ENCODE data around the gene ROBO2. TPM values are rescaled to one million over a fixed set of nuclear protein-coding genes. Genes with fewer than 3 reads are reported as not detected.

ROBO2 gene
- total and polyA plus RNA-seq, 2 experiments from 2014 or later = 1.2 to 14.3 TPM

GRCh38 chr3:77084511-77084910 is 44.6 kb downstream of the ROBO2 start:
- WGBS (ENCODE audit: low lambda C conversion rate, missing lambda C conversion rate) = 34% methylated on average over 2 of the region's 2 CpGs

GRCh38 chr3:77086408-77086807 is 46.5 kb downstream of the ROBO2 start:
- Histone ChIP-seq H4K20me1 (ENCODE audit: insufficient read depth, poor library complexity, severe bottlenecking) (no peaks in the 10 kb centered on the region), H2AFZ (no peak overlapping the region), H3K9me2 (replicated peaks; ENCODE audit: insufficient read depth) (no peaks in the 10 kb centered on the region), H3K27ac (no peak overlapping the region), H3K79me2 (no peaks in the 10 kb centered on the region), H3K9me3 (ENCODE audit: low read depth) (no peaks in the 10 kb centered on the region), H3K36me3 (replicated peaks; ENCODE audit: insufficient read depth, low read depth) (no peaks in the 10 kb centered on the region), H3K27me3 (no peaks in the 10 kb centered on the region), H3K4me3 (no peak overlapping the region), H3K4me1 (ENCODE audit: insufficient read depth) (peaks cover 6% of the 10 kb centered on the region), H3K4me2 (no peak overlapping the region)
- DNase-seq (ENCODE audit: low spot score) = no peak
- 94% methylated on average over 6 of the region's 6 CpGs for WGBS (ENCODE audit: low lambda C conversion rate, missing lambda C conversion rate)
- TF ChIP-seq CTCF (IDR thresholded peaks at IDR 0.05; ENCODE audit: poor library complexity) = no peak

More at GRCh38 chr3:77084511-77084910, 44.6 kb downstream of the ROBO2 start:
- Histone ChIP-seq H3K27me3 (no peaks in the 10 kb centered on the region), H3K4me3 (no peak overlapping the region), H3K36me3 (replicated peaks; ENCODE audit: insufficient read depth, low read depth) (no peaks in the 10 kb centered on the region), H3K4me2 (no peak overlapping the region), H3K9me3 (ENCODE audit: low read depth) (no peaks in the 10 kb centered on the region), H3K9me2 (replicated peaks; ENCODE audit: insufficient read depth) (no peaks in the 10 kb centered on the region), H2AFZ (no peak overlapping the region), H3K27ac (no peak overlapping the region), H3K79me2 (no peaks in the 10 kb centered on the region), H3K4me1 (ENCODE audit: insufficient read depth) (peaks cover 6% of the 10 kb centered on the region), H4K20me1 (ENCODE audit: insufficient read depth, poor library complexity, severe bottlenecking) (no peaks in the 10 kb centered on the region)
- no peak for DNase-seq (ENCODE audit: low spot score)
- TF ChIP-seq EZH2 (IDR thresholded peaks at IDR 0.05; ENCODE audit: borderline replicate concordance) = no peak
- no peak for TF ChIP-seq EZH2phosphoT487 (IDR thresholded peaks at IDR 0.05; ENCODE audit: low read depth, severe bottlenecking, unreplicated experiment)
- TF ChIP-seq CTCF (IDR thresholded peaks at IDR 0.05; ENCODE audit: poor library complexity) = no peak

- no peaks in the 10 kb centered on the region for H3K9me2 ChIP-seq (replicated peaks; ENCODE audit: insufficient read depth)
- no peak for TF ChIP-seq CTCF (IDR thresholded peaks at IDR 0.05; ENCODE audit: poor library complexity)
- TF ChIP-seq EZH2phosphoT487 (IDR thresholded peaks at IDR 0.05; ENCODE audit: low read depth, severe bottlenecking, unreplicated experiment) = no peak
- TF ChIP-seq EZH2 (IDR thresholded peaks at IDR 0.05; ENCODE audit: borderline replicate concordance) = no peak
- H3K79me2 ChIP-seq = no peaks in the 10 kb centered on the region
- H3K4me3 ChIP-seq = no peak overlapping the region
- WGBS (ENCODE audit: low lambda C conversion rate, missing lambda C conversion rate) = 98% methylated on average over 5 of the region's 5 CpGs
- H3K9me3 ChIP-seq (ENCODE audit: low read depth) = no peaks in the 10 kb centered on the region
- no peak overlapping the region for H2AFZ ChIP-seq
- H3K27me3 ChIP-seq = no peaks in the 10 kb centered on the region
- no peak overlapping the region for H3K4me2 ChIP-seq
- H4K20me1 ChIP-seq (ENCODE audit: insufficient read depth, poor library complexity, severe bottlenecking) = no peaks in the 10 kb centered on the region
- H3K4me1 ChIP-seq (ENCODE audit: insufficient read depth) = no peaks in the 10 kb centered on the region
- no peaks in the 10 kb centered on the region for H3K36me3 ChIP-seq (replicated peaks; ENCODE audit: insufficient read depth, low read depth)
- no peak for DNase-seq (ENCODE audit: low spot score)
- H3K27ac ChIP-seq = no peak overlapping the region
Observed at GRCh38 chr3:77091809-77092208, 51.9 kb downstream of the ROBO2 start.

GRCh38 chr3:77093101-77093500 is 53.2 kb downstream of the ROBO2 start:
- Histone ChIP-seq H3K4me1 (ENCODE audit: insufficient read depth) (no peaks in the 10 kb centered on the region), H3K79me2 (no peaks in the 10 kb centered on the region), H3K9me2 (replicated peaks; ENCODE audit: insufficient read depth) (no peaks in the 10 kb centered on the region), H2AFZ (no peak overlapping the region), H3K27ac (no peak overlapping the region), H3K36me3 (replicated peaks; ENCODE audit: insufficient read depth, low read depth) (no peaks in the 10 kb centered on the region), H3K27me3 (no peaks in the 10 kb centered on the region), H4K20me1 (ENCODE audit: insufficient read depth, poor library complexity, severe bottlenecking) (no peaks in the 10 kb centered on the region), H3K4me3 (no peak overlapping the region), H3K9me3 (ENCODE audit: low read depth) (no peaks in the 10 kb centered on the region), H3K4me2 (no peak overlapping the region)
- TF ChIP-seq EZH2phosphoT487 (IDR thresholded peaks at IDR 0.05; ENCODE audit: low read depth, severe bottlenecking, unreplicated experiment) = no peak
- TF ChIP-seq CTCF (IDR thresholded peaks at IDR 0.05; ENCODE audit: poor library complexity) = no peak
- no peak for TF ChIP-seq EZH2 (IDR thresholded peaks at IDR 0.05; ENCODE audit: borderline replicate concordance)
- no peak for DNase-seq (ENCODE audit: low spot score)
- WGBS (ENCODE audit: low lambda C conversion rate, missing lambda C conversion rate) = 62% methylated on average over 2 of the region's 2 CpGs

All from hepatocyte (in vitro differentiated cells).